Fibroblast of lung (primary cell): ENCODE data around the gene OR7D4. TPM values are rescaled to one million over a fixed set of nuclear protein-coding genes. Genes with fewer than 3 reads are reported as not detected.

Experiments
- DNase-seq, 2 donors: peaks; one replicate each; pipeline versions ENCODE4 v3.0.0 to v3.0.0-alpha.2; 2010; ENCODE audit warnings: low read depth in 2 of 2
- H2AFZ ChIP-seq: 2 replicates; pipeline ENCODE4 v1.5.1; 2012; ENCODE audit warnings: low read length, control low read depth, inconsistent platforms
- H3K27ac ChIP-seq: 2 replicates; pipeline ENCODE4 v1.5.1; 2011; ENCODE audit warnings: low read length, control low read depth; ENCODE audit not compliant: insufficient read depth
- H3K27me3 ChIP-seq: 2 replicates; pipeline ENCODE4 v1.5.1; 2011; ENCODE audit warnings: mild to moderate bottlenecking, low read length; ENCODE audit not compliant: control insufficient read depth, insufficient read depth
- H3K36me3 ChIP-seq: 2 replicates; pipeline ENCODE4 v1.5.1; 2011; ENCODE audit warnings: low read length; ENCODE audit not compliant: control insufficient read depth, insufficient read depth
- H3K4me1 ChIP-seq: 2 replicates; pipeline ENCODE4 v1.5.1; 2011; ENCODE audit warnings: low read length; ENCODE audit not compliant: control insufficient read depth, insufficient read depth; ENCODE audit errors: extremely low read depth
- H3K4me2 ChIP-seq: 2 replicates; pipeline ENCODE4 v1.5.1; 2011; ENCODE audit warnings: low read length, control low read depth; ENCODE audit not compliant: insufficient read depth; ENCODE audit errors: extremely low read depth
- H3K4me3 ChIP-seq, 4 experiments: fragments of 200-600 bp in 1 of 4; sonication (generic) in 1 of 4; replicated peaks in 1 of 4; 2 replicates each; pipeline ENCODE4 v1.5.1; 2011 to 2016; ENCODE audit warnings: low read length in 4 of 4, low read depth in 3 of 4, mild to moderate bottlenecking in 3 of 4, control low read depth in 2 of 4, inconsistent platforms in 1 of 4, mixed read lengths in 1 of 4; ENCODE audit not compliant: insufficient read depth in 1 of 4; ENCODE audit errors: control extremely low read depth in 1 of 4
- H3K79me2 ChIP-seq: 2 replicates; pipeline ENCODE4 v1.5.1; 2012; ENCODE audit warnings: mild to moderate bottlenecking, low read length, inconsistent platforms; ENCODE audit not compliant: control insufficient read depth, insufficient read depth
- H3K9ac ChIP-seq: 2 replicates; pipeline ENCODE4 v1.5.1; 2011; ENCODE audit warnings: mild to moderate bottlenecking, low read length, control low read depth; ENCODE audit not compliant: insufficient read depth
- H3K9me3 ChIP-seq: 2 replicates; pipeline ENCODE4 v1.5.1; 2012; ENCODE audit warnings: low read depth, low read length; ENCODE audit not compliant: control insufficient read depth, insufficient read depth
- H4K20me1 ChIP-seq: 2 replicates; pipeline ENCODE4 v1.5.1; 2011; ENCODE audit warnings: low read length; ENCODE audit not compliant: control insufficient read depth, insufficient read depth; ENCODE audit errors: extremely low read depth
- EZH2 ChIP-seq: IDR thresholded peaks from 2 replicates; pipeline ENCODE4 v1.5.1; 2012; ENCODE audit warnings: low read length, control low read depth, mild to moderate bottlenecking; ENCODE audit errors: missing control alignments
- polyA plus RNA-seq, 2 donors: library from polyadenylated mRNA; depleted of rRNA in 1 of 2; stranded (reverse) in 1 of 2; unstranded in 1 of 2; fragments of >200 nt; gene quantifications; 2 replicates each; pipeline ENCODE4 v1.2.1, GENCODE V29; 2011 to 2012; ENCODE audit warnings: missing spikeins in 1 of 2
- total RNA-seq: library from RNA; depleted of rRNA; stranded (reverse); fragments of >200 nt; gene quantifications from 2 replicates; pipeline ENCODE4 v1.2.1, GENCODE V29; 2014
- TF ChIP-seq, protein P1 (sequence below), 2 donors: IDR thresholded peaks in 1 of 2; conservative IDR thresholded peaks in 1 of 2; 1 replicate in 1 of 2; 2 replicates in 1 of 2; pipeline ENCODE4 v1.5.1; 2011 to 2012; ENCODE audit warnings: low read length in 2 of 2, control low read depth in 1 of 2, inconsistent platforms in 1 of 2, low read depth in 1 of 2, mild to moderate bottlenecking in 1 of 2

The OR7D4 gene
- total and polyA plus RNA-seq, 2 donors (not counting 1 experiment from before 2014, with no cell fraction given) = not detected

DNA sequence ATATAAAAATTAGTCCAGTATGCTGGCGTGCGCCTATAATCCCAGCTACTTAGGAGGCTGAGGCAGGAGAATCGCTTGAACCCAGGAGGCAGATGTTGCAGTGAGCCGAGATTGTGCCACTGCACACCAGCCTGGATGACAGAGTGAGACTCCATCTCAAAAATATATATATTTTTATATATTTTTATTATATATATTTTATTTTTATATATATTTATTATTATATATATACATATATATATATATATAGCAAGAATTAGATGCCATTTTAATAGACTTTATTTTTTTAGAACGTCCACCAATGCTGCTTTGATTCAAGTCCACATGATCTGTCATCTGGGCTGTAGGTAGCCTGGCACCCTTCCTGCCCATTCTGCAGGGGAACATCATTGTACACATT is 44.1 kb downstream of the OR7D4 start:
- Histone ChIP-seq H3K9me3 (no peaks in the 10 kb centered on the region), H3K27ac (no peak overlapping the region), H3K9ac (no peak overlapping the region), H4K20me1 (no peaks in the 10 kb centered on the region), H2AFZ (no peak overlapping the region), H3K4me1 (no peaks in the 10 kb centered on the region), H3K4me2 (no peak overlapping the region), H3K79me2 (no peaks in the 10 kb centered on the region), H3K36me3 (no peaks in the 10 kb centered on the region), H3K4me3 (no peak overlapping the region), H3K27me3 (no peaks in the 10 kb centered on the region)
- DNase-seq = no peak
- no peak for TF ChIP-seq EZH2
- TF ChIP-seq, protein P1, sequence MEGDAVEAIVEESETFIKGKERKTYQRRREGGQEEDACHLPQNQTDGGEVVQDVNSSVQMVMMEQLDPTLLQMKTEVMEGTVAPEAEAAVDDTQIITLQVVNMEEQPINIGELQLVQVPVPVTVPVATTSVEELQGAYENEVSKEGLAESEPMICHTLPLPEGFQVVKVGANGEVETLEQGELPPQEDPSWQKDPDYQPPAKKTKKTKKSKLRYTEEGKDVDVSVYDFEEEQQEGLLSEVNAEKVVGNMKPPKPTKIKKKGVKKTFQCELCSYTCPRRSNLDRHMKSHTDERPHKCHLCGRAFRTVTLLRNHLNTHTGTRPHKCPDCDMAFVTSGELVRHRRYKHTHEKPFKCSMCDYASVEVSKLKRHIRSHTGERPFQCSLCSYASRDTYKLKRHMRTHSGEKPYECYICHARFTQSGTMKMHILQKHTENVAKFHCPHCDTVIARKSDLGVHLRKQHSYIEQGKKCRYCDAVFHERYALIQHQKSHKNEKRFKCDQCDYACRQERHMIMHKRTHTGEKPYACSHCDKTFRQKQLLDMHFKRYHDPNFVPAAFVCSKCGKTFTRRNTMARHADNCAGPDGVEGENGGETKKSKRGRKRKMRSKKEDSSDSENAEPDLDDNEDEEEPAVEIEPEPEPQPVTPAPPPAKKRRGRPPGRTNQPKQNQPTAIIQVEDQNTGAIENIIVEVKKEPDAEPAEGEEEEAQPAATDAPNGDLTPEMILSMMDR (conservative IDR thresholded peaks at IDR 0.05 in 1 of 2, IDR thresholded peaks at IDR 0.05 in 1 of 2; ENCODE audit: low read depth in 1 of 2, low read length in 2 of 2) = no peak

DNA sequence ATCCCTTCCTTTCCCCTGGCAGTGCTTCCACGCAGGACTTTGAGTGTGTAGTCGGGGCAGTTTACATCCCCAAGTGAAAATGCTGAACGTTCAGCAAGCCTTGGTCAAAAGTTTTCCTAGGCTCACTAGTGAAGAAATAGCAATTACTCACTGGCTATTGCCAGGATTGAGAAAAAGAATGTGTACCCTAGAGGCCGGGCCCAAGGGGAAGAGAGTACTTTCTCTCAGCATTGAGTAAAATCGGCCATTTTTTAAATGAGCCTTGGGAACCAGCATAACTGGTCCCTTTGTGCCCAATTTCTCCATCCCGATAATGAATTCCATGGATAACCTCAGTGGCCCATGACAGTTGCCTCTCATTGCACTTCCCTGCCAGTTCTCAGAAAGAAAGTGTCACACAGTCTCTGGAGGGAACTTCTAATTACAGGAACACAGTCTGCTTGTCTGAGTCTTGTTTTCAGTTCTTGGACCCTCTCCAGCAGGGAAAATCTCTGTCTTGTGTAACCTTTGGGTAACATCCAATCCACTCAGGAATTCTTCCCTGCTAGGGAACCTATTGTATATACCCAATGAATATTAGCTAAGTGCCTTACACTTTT is 47.9 kb downstream of the OR7D4 start:
- Histone ChIP-seq H2AFZ (no peak overlapping the region), H3K4me3 (no peak overlapping the region), H3K9me3 (no peaks in the 10 kb centered on the region), H4K20me1 (no peaks in the 10 kb centered on the region), H3K79me2 (no peaks in the 10 kb centered on the region), H3K4me2 (no peak overlapping the region), H3K9ac (no peak overlapping the region), H3K4me1 (no peaks in the 10 kb centered on the region), H3K27me3 (no peaks in the 10 kb centered on the region), H3K36me3 (no peaks in the 10 kb centered on the region), H3K27ac (no peak overlapping the region)
- DNase-seq = no peak
- no peak for TF ChIP-seq EZH2
- TF ChIP-seq, protein P1 (conservative IDR thresholded peaks at IDR 0.05 in 1 of 2, IDR thresholded peaks at IDR 0.05 in 1 of 2; ENCODE audit: low read depth in 1 of 2, low read length in 2 of 2) = no peak

DNA sequence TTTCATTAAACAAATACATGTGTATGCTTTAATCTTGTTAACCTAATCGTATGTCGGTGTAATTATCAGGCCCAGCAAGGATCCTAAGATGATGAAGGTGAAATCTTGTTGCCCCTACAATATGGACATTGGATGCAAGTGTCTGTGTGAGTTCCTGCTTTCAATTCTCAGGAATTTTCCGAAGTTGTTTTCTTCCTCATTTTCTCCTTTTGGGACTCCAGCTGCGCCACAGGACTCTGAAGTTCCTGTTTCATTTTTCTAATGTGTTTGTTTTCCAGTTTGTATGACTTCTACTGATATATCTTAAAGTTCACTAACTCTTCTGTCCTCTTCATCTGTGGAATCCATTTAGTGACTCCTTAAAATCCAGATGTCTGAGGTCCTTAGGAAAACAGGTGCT is 52.5 kb downstream of the OR7D4 start:
- Histone ChIP-seq H3K27me3 (no peaks in the 10 kb centered on the region), H3K79me2 (no peaks in the 10 kb centered on the region), H2AFZ (no peak overlapping the region), H3K27ac (no peak overlapping the region), H3K9me3 (peaks cover 1% of the 10 kb centered on the region), H3K4me3 (no peak overlapping the region), H3K4me1 (no peaks in the 10 kb centered on the region), H3K9ac (no peak overlapping the region), H4K20me1 (no peaks in the 10 kb centered on the region), H3K4me2 (no peak overlapping the region), H3K36me3 (peaks cover 3% of the 10 kb centered on the region)
- DNase-seq = no peak
- TF ChIP-seq, protein P1 (conservative IDR thresholded peaks at IDR 0.05 in 1 of 2, IDR thresholded peaks at IDR 0.05 in 1 of 2; ENCODE audit: low read depth in 1 of 2, low read length in 2 of 2) = no peak
- no peak for TF ChIP-seq EZH2
